Colonic mucosa (tissue), 4 donors: ENCODE results near the gene CAMK1D. TPM values are rescaled to one million over a fixed set of nuclear protein-coding genes. Genes with fewer than 3 reads are reported as not detected.
"Not testable (repeated sequence)": the region's sequence is repeated elsewhere in the genome, so short reads cannot be mapped to it uniquely, and the experiment has no call there.

Experiments
- DNase-seq: peaks from one replicate; pipeline ENCODE4 v3.0.0-alpha.2; 2020
- H3K27ac ChIP-seq: fragments of 200-600 bp; one replicate; pipeline ENCODE4 v1.8.0; 2021
- H3K27me3 ChIP-seq: fragments of 200-600 bp; one replicate; pipeline ENCODE4 v1.8.0; 2021
- H3K36me3 ChIP-seq: fragments of 200-600 bp; one replicate; pipeline ENCODE4 v1.8.0; 2021
- H3K4me1 ChIP-seq: fragments of 200-600 bp; one replicate; pipeline ENCODE4 v1.8.0; 2021; ENCODE audit warnings: mild to moderate bottlenecking
- H3K4me3 ChIP-seq: fragments of 200-600 bp; one replicate; pipeline ENCODE4 v1.8.0; 2021
- H3K9ac ChIP-seq, 2 donors: one replicate each; pipeline ENCODE4 v1.7.0; 2013; ENCODE audit warnings: control low read depth in 2 of 2, low read depth in 2 of 2, low read length in 2 of 2
- H3K9me3 ChIP-seq: fragments of 200-600 bp; one replicate; pipeline ENCODE4 v1.8.0; 2021
- CTCF ChIP-seq: fragments of 200-600 bp; IDR thresholded peaks from one replicate; pipeline ENCODE4 v1.8.0; 2022; ENCODE audit warnings: antibody characterized with exemption, mild to moderate bottlenecking
- intact Hi-C: fragments of 100-400 bp; cut with DNase I; formaldehyde crosslinking; loops from one replicate; pipeline ENCODE4 v1.14.1; 2022
- total RNA-seq, 2 donors: library from RNA; stranded (reverse); fragmentation: NEBNext Ultra II Directional in 1 of 2; extraction: Animal tissue kit (Norgen Biotek cat#: 25700) in 1 of 2; gene quantifications; one replicate each; pipeline ENCODE4 v1.2.1, GENCODE V29; 2021
- donor health status: healthy.
- donor health status: DM: no; HTN: no; CAD: no.
- donor health status: DM: no; HTN: no; CAD: no.

CAMK1D gene
- total RNA-seq, 2 donors from 2014 or later = 21.3 to 29.7 TPM

GRCh38 chr10:12350925-12351324 lies 1.6 kb downstream of the CAMK1D start:
- peak overlapping the region; percentile 85 for H3K4me3 ChIP-seq
- peak overlapping the region; percentile 48 to 99 for H3K9ac ChIP-seq
- no peaks in the 10 kb centered on the region for H3K36me3 ChIP-seq
- H3K9me3 ChIP-seq = no peaks in the 10 kb centered on the region
- no peak for TF ChIP-seq CTCF
- intact Hi-C loops = loop anchor here (10.0 kb wide), 1 partner anchor 84 kb away; no protein-coding TSS in a partner anchor
- DNase-seq = peak; percentile 25
- no peaks in the 10 kb centered on the region for H3K27me3 ChIP-seq
- peak overlapping the region; percentile 71 for H3K27ac ChIP-seq
- H3K4me1 ChIP-seq = peaks cover 7% of the 10 kb centered on the region

- Histone ChIP-seq H3K4me3 (no peak overlapping the region), H3K9ac (peak overlapping the region in 1 of 2 donors; percentile 99), H3K27ac (no peak overlapping the region), H3K27me3 (no peaks in the 10 kb centered on the region), H3K9me3 (no peaks in the 10 kb centered on the region), H3K4me1 (peaks cover 7% of the 10 kb centered on the region), H3K36me3 (no peaks in the 10 kb centered on the region)
- no peak for TF ChIP-seq CTCF
- peak; percentile 28 for DNase-seq
- intact Hi-C loops = loop anchor here (10.0 kb wide), 1 partner anchor 83 kb away; no protein-coding TSS in a partner anchor
Measured at GRCh38 chr10:12351447-12351846, 2.1 kb downstream of the CAMK1D start.

- Histone ChIP-seq H3K9ac (no peak overlapping the region), H3K36me3 (no peaks in the 10 kb centered on the region), H3K27me3 (no peaks in the 10 kb centered on the region), H3K9me3 (no peaks in the 10 kb centered on the region), H3K4me1 (peaks cover 7% of the 10 kb centered on the region), H3K27ac (no peak overlapping the region), H3K4me3 (no peak overlapping the region)
- no peak for DNase-seq
- no peak for TF ChIP-seq CTCF
- intact Hi-C loops = loop anchor here (10.0 kb wide), 1 partner anchor 83 kb away; no protein-coding TSS in a partner anchor
Measured at GRCh38 chr10:12351889-12352288, 2.5 kb downstream of the CAMK1D start.

- no peak overlapping the region for H3K9ac ChIP-seq
- no peaks in the 10 kb centered on the region for H3K4me1 ChIP-seq
- no peak for DNase-seq
- H3K27me3 ChIP-seq = no peaks in the 10 kb centered on the region
- no peak overlapping the region for H3K27ac ChIP-seq
- no peak overlapping the region for H3K4me3 ChIP-seq
- intact Hi-C loops = loop anchor here (10.0 kb wide), 1 partner anchor 81 kb away; no protein-coding TSS in a partner anchor
- no peaks in the 10 kb centered on the region for H3K36me3 ChIP-seq
- no peaks in the 10 kb centered on the region for H3K9me3 ChIP-seq
- no peak for TF ChIP-seq CTCF
Measured at GRCh38 chr10:12353399-12354242, 4.3 kb downstream of the CAMK1D start.

- intact Hi-C loops = loop anchor here (10.0 kb wide), 1 partner anchor 80 kb away; no protein-coding TSS in a partner anchor
- H3K27me3 ChIP-seq = not testable (repeated sequence)
Measured at GRCh38 chr10:12354696-12355095, 5.3 kb downstream of the CAMK1D start.

GRCh38 chr10:12355384-12355783 lies 6.0 kb downstream of the CAMK1D start:
- intact Hi-C loops = loop anchor here (10.0 kb wide), 1 partner anchor 79 kb away; no protein-coding TSS in a partner anchor
- Histone ChIP-seq H3K9ac (no peak overlapping the region), H3K4me3 (no peak overlapping the region), H3K36me3 (no peaks in the 10 kb centered on the region), H3K27ac (no peak overlapping the region), H3K27me3 (no peaks in the 10 kb centered on the region), H3K4me1 (peaks cover 3% of the 10 kb centered on the region), H3K9me3 (no peaks in the 10 kb centered on the region)
- TF ChIP-seq CTCF = no peak
- DNase-seq = no peak

More at GRCh38 chr10:12354696-12355095, 5.3 kb downstream of the CAMK1D start:
- DNase-seq, H3K4me1 ChIP-seq, H3K9ac ChIP-seq, H3K27ac ChIP-seq, H3K36me3 ChIP-seq, H3K4me3 ChIP-seq, H3K9me3 ChIP-seq: not testable (repeated sequence)
